HL-60/S4 treated with retinoic acid at 250 ng/mL for 4 days and 3 days (cell line): Measurements from ENCODE around the gene USP6NL.
"Not testable (repeated sequence)": the region's sequence is repeated elsewhere in the genome, so short reads cannot be mapped to it uniquely, and the experiment has no call there.

Experiments
- in situ Hi-C: fragments of 300-500 bp; cut with MboI; formaldehyde crosslinking; loops from 2 replicates; pipeline ENCODE4 v1.7.0; 2022; ENCODE audit warnings: low sequenced_read_pairs

Gene USP6NL

DNA sequence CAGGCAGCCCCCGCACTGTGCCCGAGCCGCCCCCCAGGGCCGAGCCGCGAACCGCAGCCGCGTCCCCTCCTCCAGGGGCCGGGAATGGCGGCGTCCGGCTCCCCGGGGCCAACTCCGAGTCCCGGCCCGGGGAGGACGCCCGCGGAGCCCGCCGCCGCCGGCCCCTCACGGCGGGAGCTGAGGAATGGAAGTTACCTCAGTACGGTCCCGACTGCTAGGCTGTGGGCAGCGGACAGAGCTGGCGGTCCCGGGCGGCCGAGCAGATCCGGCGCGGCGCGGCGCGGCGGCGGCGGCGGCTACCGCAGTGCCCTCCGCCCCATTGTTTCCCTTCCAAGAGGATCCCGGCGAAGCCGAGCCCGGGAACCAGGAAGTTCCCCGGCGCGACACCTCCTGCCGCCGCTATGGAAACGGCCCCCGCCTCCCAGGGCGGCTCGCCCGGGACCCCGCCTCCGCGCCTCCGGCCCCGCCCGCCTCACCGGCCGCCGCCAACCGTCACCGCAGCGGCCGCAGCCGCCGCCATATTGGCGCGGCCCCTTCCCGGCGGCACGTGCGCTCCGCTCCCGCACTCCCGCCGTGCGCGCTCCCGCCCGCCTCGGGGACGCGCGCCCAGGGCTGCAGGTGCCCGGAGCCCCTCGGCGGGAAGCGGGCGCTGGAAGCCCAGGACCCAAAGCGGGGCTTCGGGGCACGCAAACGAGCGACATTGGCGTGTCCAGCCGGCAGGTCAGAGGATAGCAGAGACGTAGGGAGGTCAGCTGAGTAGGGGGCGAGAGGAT, at the start of gene USP6NL:
TSS of gene USP6NL (minus strand) at position 403 of the 773 bp plus-strand sequence. CDS start 14,016 bp downstream, outside the sequence.
- in situ Hi-C loops: no loop called here

DNA sequence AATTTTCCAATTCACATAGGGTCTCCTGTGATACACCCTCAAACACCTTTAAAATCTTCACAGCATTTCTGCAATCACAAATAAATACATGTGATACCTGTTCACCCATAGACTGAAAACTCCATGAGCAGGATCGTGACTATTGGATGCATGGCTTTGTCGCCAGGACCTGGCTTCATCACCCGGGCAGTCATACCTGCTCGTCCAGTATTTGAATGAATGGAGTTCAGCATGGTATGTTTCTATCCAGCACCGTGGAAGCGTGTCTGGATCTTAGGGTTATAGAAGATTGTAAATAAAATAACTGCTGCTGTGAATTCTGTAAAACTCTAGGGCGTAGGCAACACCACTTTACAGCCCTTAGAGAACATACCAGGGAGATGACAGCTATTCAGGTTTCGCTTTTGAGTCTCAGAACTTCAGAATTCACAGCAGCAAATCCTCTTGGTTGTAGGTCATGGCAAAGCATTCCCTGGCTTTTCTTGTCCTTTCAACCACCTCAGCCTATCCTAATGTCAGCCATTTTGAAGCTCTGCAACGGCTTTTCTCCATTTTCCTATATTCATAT, 47.4 kb upstream of the USP6NL start:
- in situ Hi-C loops: no loop called here

DNA sequence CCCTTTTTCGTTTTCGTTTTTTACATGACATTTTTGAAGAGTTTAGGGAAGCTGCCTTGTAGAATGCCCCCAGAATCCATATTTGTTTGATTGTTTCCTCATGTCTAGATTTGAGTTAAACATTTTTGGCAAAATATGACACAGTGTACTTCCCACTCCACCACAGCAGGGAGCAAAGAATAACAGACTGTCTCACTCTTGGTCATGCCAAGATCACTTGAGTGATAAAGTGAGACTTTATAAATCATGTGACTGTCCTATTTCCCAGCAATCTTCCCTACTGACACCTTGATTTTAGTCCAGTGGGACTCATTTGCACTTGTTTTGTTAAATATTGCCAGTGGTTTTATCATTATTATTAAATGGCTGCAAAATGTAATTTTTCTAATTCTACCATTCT, 44.4 kb upstream of the USP6NL start:
- in situ Hi-C loops: no loop called here

DNA sequence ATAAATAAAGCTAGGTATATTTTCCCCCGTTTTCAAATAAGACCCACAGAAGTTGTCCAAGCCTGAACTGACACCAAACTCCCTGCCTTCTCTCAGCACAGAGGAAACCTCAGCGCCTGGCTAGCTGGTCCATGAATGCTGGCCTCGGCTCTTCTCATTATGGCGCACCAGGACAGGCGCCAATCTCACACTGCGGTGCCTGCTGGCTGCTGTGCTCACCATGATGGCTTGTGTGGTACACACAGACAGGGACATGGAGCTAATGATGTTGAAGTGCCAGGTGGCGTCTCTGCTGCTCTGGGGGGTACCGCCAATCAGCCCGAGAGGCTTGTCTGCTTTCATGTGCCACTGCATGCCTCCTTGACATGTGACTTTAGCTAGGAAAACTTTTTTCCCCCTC, 43.2 kb upstream of the USP6NL start:
- in situ Hi-C loops: no loop called here

- in situ Hi-C loops: no loop called here
Measured at GRCh38 chr10:11653758-11654471, 42.5 kb upstream of the USP6NL start.

DNA sequence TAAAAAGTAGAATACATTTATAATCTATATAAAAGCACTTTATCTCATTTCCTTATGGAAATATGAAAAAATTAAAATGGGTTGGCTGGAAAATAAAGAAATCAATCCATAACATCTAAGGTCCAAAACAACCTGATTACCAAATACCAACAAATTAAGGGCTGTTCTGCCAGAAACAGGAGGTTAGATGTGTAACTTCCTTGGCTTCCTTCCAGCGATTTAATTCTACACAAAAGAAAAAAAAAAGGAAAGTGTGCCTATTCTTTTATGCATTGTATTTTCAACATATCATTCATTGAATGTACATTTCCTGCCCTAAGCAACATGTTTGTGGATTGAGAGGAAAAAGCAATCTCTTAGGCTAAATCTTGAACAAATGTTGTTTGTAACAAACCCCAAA, 36.2 kb upstream of the USP6NL start:
- in situ Hi-C loops: no loop called here

DNA sequence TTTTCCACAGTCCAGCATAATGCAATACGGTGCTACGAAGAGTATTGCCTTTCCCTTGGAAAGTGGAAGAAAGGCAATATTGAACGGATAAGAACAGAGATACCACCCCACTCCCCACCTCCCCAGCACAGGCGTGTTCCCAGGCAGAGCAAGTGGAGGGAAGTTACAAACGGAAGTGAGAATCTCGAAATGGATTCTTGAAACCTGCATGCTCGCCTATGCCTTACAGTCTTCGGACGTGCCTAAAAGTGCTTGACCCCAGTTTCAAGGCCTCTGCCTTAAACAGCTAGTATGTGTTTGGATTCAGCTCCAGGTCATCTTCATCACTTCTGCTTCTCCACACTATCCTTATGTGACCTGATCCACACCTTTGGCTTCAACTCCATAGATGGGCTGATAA, 35.0 kb upstream of the USP6NL start:
- in situ Hi-C loops: no loop called here

- in situ Hi-C loops: no loop called here
Measured at GRCh38 chr10:11643039-11643438, 31.6 kb upstream of the USP6NL start.

DNA sequence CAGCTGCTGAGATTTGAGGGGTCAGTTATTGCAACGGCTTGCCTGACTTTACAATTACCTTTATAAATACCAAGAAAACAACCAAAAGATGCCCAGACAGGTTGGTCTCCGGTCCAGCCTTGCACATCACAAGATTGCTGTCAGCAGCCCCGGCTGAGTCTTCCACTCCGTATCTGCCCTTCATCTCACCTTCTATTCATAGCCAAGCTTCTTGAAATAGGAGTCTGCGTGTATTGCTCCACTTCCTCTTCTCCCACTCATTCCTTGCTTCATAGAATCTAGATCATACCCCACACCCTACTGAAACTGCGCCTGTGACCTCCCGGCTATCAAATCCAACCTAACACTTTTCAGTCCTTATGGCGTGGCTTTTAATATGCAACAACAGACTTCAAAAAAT, 31.1 kb upstream of the USP6NL start:
- in situ Hi-C loops: no loop called here

GRCh38 chr10:11639849-11640764, 28.7 kb upstream of the USP6NL start:
- in situ Hi-C loops: no loop called here

GRCh38 chr10:11639362-11639761, 27.9 kb upstream of the USP6NL start:
- in situ Hi-C loops: no loop called here

DNA sequence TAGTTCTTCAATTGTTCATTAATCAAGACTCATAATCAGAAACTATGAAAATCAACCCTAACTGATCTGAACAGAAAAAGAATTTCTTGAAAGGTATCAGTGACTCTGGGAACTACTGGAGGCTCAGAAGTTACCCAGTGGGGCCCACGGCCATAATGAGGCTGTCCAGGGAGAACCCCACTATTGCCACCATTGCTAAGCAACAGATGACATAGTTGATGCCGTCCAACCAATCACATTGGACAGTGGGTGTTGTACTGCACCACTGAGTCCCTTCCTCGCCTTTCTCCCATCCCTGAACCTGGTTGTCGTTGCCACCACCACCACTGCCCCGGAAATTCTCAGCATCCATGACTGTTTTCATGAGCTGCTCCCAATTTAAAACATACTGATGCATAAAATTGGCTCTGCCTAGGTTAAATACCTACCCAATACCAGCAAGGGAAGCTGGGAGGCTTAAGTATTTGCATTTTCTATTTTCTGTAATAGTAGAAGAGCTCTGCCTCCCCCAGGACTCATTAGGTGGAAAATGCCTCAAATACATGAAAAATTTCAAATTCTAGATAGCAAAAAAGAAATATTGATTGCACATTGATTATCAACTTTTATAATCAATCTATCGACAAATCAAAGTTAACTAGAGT, 26.7 kb upstream of the USP6NL start:
- in situ Hi-C loops: no loop called here

DNA sequence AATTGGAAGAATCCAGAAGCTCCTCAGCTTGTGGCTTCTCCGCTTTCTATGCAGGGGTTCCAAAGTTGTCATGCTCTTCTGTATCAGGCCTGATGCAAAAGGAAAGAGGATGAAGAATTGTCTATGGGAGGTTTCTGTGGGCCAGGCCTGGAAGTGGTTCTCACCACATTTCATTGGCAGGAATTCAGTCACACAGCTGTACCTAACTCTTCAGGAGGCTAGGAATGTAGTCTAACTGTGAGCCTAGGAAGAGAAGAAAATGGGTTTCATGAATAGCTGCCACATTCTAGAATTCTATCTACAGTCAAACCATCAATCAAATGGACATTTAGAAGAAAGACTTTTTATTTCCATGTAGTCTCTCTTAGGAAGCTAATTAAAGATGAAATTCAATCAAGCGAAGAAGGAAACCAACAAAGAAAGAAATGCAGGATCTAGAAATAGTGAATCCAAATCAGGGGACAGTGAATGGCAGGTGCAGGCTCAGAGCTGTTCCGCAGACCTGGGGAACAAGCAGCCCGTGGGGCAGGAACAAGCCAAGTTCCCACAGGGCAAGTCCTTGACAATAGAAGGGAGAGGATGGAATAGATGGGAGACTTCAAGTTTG, 25.4 kb upstream of the USP6NL start:
- in situ Hi-C loops: no loop called here

DNA sequence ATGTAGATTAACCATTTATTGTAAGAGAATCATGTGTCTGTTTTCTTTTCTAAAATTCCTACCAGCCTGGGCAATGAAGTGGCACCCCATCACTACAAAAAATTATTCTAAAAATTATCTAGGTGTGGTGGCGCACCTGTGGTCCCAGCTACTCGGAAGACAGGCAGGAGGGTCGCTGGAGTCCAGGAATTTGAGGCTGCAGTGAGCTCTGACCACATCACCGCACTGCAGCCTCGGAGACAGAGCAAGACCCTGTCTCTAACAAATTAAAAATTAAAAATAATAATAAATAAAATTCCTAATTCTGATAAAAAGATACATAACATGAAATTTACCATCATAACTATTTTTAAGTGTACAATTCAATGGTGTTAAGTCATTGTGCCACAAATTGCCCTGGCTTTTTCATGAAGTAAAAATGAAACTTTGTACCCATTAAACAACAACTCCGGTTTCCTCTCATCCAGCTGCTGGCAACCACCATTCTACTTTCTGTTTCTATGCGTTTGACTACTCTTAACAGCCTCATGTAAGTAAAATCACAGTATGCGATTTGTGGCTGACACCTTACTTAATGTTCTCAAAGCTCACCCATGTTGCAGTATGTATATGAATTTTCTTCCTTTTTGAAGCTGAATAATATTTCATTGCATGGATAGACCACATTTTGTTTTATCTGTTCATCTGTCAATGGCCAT, 20.6 kb upstream of the USP6NL start:
- in situ Hi-C loops: no loop called here

DNA sequence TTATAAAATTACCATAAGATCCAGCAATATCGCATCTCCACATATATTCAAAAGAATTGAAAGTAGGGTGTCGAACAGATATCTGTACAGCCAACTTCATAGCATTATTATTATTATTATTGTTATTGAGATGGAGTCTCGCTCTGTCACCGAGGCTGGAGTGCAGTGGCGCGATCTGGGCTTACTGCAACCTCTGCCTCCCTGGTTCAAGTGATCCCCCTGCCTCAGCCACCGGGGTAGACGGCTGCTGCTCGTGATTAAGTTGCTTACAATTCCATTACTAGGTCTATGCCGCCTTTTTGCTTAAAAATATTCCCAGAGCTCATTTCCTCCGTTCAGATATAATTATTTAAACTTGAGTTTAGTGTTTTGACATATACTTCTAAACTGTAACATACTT, 19.8 kb upstream of the USP6NL start:
- in situ Hi-C loops: no loop called here

DNA sequence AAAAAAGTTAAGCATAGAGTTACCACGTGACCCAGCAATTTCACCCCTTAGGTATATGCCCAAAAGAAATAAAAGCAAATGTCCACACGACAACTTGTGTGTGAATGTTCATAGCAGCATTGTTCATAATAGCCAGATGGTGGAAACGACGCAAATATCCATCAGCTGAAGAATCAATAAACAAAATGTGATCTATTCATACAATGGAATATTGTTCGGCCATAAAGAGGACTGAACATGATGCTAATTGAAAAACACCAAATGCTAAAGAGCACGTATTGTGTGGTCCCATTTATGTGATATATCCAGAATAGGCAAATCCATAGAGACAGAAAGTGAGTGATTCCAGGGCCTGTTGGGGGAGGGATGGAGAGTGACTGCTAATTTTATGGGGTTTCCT, 18.3 kb upstream of the USP6NL start:
- in situ Hi-C loops: no loop called here

DNA sequence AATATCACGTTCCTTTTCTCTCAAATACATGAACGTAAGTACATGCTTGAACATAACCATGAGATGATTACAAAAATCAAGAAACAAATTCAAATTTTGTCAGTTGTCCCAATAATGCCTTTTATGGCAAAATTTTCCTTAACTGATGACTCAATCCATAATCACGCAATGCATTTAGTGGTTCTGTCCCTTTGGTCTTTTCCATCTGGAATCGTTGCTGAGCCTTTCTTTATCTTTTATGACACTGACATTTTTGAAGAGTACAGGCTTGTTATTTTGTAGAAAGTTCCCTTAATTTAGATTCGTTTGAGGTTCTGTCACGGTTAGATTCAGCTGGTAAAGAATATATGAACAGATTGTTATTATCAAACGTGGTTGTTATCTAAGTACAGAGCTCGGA, 16.5 kb upstream of the USP6NL start:
- in situ Hi-C loops: not testable (repeated sequence)

GRCh38 chr10:11626071-11626470, 14.6 kb upstream of the USP6NL start:
- in situ Hi-C loops: no loop called here

DNA sequence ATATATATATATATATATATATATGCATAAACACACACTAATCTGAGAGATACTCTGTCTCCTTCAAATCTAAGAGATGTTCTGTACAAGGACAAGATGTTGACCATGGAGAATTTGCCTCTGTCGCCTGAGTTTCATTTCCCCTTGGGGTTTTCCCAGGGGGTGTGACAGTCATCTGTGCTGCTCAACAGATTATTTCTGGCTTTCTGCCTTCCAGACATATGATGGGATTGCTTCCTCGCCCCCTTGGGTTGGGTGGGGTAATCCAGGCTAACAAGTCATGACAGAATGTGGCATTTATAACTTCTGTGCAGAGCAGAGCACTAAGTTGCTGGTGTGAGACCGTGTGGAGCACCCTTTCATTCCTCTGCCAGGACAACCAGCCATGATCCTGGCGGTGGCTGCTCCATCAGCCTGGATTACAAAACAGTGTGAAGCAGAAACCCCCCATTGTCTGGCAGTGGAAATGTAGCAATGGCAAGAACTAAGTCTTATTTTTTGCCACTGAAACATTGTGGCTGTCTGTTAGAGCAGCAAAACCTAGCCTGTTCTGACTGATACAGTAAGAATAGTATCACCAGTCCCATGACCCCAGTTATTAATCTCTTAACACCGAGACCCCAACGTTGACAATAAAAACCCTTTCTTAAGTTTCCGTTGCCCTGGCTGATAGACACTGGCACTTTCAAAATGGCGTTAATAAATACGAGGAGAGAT, 13.7 kb upstream of the USP6NL start:
- in situ Hi-C loops: no loop called here
